Measurements from ENCODE around the gene OTOF.

DNA sequence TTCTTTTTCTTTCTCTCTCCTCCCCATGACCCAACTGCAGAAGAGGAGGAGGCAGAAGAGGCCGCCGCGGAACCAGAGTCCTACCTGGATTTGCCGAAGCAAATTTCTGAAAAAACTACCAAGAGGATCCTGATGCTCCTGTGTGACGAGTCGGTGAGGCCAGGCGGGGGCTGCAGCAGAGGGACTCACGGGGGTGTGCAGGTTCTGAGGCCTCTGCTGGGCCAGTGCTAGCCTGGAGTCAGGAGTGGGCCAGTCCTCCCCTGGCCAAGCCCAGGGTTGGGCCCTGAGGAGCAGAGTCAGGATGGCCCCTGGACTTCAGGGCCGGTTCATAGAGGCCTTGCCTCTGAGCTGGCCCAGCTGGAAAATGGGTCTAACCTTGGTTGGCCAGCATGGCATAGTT is 29.3 kb downstream of the OTOF start:
- TF ChIP-seq, protein P1, sequence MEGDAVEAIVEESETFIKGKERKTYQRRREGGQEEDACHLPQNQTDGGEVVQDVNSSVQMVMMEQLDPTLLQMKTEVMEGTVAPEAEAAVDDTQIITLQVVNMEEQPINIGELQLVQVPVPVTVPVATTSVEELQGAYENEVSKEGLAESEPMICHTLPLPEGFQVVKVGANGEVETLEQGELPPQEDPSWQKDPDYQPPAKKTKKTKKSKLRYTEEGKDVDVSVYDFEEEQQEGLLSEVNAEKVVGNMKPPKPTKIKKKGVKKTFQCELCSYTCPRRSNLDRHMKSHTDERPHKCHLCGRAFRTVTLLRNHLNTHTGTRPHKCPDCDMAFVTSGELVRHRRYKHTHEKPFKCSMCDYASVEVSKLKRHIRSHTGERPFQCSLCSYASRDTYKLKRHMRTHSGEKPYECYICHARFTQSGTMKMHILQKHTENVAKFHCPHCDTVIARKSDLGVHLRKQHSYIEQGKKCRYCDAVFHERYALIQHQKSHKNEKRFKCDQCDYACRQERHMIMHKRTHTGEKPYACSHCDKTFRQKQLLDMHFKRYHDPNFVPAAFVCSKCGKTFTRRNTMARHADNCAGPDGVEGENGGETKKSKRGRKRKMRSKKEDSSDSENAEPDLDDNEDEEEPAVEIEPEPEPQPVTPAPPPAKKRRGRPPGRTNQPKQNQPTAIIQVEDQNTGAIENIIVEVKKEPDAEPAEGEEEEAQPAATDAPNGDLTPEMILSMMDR (IDR thresholded peaks at IDR 0.05; ENCODE audit: low read length): no peak
- TF ChIP-seq EZH2 (optimal IDR thresholded peaks at IDR 0.05; ENCODE audit: low read depth, low read length) (no peak), EZH2phosphoT487 (IDR thresholded peaks at IDR 0.05; ENCODE audit: low read length) (no peak)

All from MM.1S (cell line).